OCI-LY1 (cell line): Measurements from ENCODE around the gene TRIM22.
A peak's percentile ranks its signal among the peaks of the same experiment; 100 is the strongest.

Experiments used
- H2AFZ ChIP-seq: fragments of 200-600 bp; sonication (generic), shearing (Covaris generic); 2 replicates; pipeline ENCODE4 v1.6.0; 2014; ENCODE audit warnings: antibody characterized with exemption, mild to moderate bottlenecking, low read length
- H3F3A ChIP-seq: fragments of 200-600 bp; sonication (generic), shearing (Covaris generic); 2 replicates; pipeline ENCODE4 v1.6.0; 2014; ENCODE audit warnings: mild to moderate bottlenecking, antibody characterized with exemption, low read length, moderate library complexity; ENCODE audit not compliant: insufficient read depth
- H3K27ac ChIP-seq: fragments of 200-600 bp; sonication (generic); 2 replicates; pipeline ENCODE4 v1.5.1; 2014; ENCODE audit warnings: low read length, mixed run types, mild to moderate bottlenecking, low read depth; ENCODE audit not compliant: poor library complexity, severe bottlenecking
- H3K27me3 ChIP-seq: fragments of 200-600 bp; sonication (generic); 2 replicates; pipeline ENCODE4 v1.6.0; 2014; ENCODE audit warnings: antibody characterized with exemption, mild to moderate bottlenecking, low read length, moderate library complexity; ENCODE audit not compliant: insufficient read depth
- H3K36me3 ChIP-seq: fragments of 200-600 bp; sonication (generic); 2 replicates; pipeline ENCODE4 v1.6.1; 2014; ENCODE audit warnings: mild to moderate bottlenecking, antibody characterized with exemption, low read length, moderate library complexity, mixed read lengths; ENCODE audit not compliant: insufficient read depth
- H3K4me1 ChIP-seq: fragments of 200-600 bp; sonication (generic); 2 replicates; pipeline ENCODE4 v1.5.1; 2014; ENCODE audit warnings: mild to moderate bottlenecking, low read length, moderate library complexity; ENCODE audit not compliant: insufficient read depth, severe bottlenecking
- H3K4me2 ChIP-seq: fragments of 200-600 bp; sonication (generic), shearing (Covaris generic); 2 replicates; pipeline ENCODE4 v1.6.1; 2014; ENCODE audit warnings: low read length
- H3K4me3 ChIP-seq: fragments of 200-600 bp; sonication (generic); 2 replicates; pipeline ENCODE4 v1.5.1; 2014; ENCODE audit warnings: low read length, low read depth, mild to moderate bottlenecking, mixed read lengths; ENCODE audit not compliant: poor library complexity, severe bottlenecking
- H3K79me2 ChIP-seq: fragments of 200-600 bp; shearing (Covaris generic); 2 replicates; pipeline ENCODE4 v1.6.1; 2016; ENCODE audit warnings: mixed run types, low read length, mixed read lengths; ENCODE audit not compliant: insufficient read depth
- H3K9ac ChIP-seq: fragments of 200-600 bp; sonication (generic), shearing (Covaris generic); 2 replicates; pipeline ENCODE4 v1.6.1; 2014; ENCODE audit warnings: mild to moderate bottlenecking, low read length, mixed read lengths
- H3K9me2 ChIP-seq: fragments of 200-600 bp; sonication (generic), shearing (Covaris generic); 2 replicates; pipeline ENCODE4 v1.6.1; 2014; ENCODE audit warnings: low read depth, mild to moderate bottlenecking, low read length, mixed read lengths
- H3K9me3 ChIP-seq: fragments of 200-600 bp; shearing (Covaris generic); 2 replicates; pipeline ENCODE4 v1.6.1; 2014; ENCODE audit warnings: low read length, mixed read lengths
- H4K20me1 ChIP-seq: fragments of 200-600 bp; sonication (generic), shearing (Covaris generic); 2 replicates; pipeline ENCODE4 v1.6.0; 2016; ENCODE audit warnings: mild to moderate bottlenecking, low read length; ENCODE audit not compliant: insufficient read depth
- EZH2 ChIP-seq: fragments of 200-600 bp; sonication (generic), shearing (Covaris generic); IDR thresholded peaks from 2 replicates; pipeline ENCODE4 v1.8.0; 2017; ENCODE audit warnings: borderline replicate concordance, mixed run types, mild to moderate bottlenecking, antibody characterized with exemption, low read length, moderate library complexity, mixed read lengths
- TF ChIP-seq, protein P1 (sequence below): fragments of 200-600 bp; sonication (generic), shearing (Covaris generic); IDR thresholded peaks from 2 replicates; pipeline ENCODE4 v1.5.1; 2017; ENCODE audit warnings: mild to moderate bottlenecking, antibody characterized with exemption, low read length, moderate library complexity, mixed read lengths

Gene TRIM22, protein sequence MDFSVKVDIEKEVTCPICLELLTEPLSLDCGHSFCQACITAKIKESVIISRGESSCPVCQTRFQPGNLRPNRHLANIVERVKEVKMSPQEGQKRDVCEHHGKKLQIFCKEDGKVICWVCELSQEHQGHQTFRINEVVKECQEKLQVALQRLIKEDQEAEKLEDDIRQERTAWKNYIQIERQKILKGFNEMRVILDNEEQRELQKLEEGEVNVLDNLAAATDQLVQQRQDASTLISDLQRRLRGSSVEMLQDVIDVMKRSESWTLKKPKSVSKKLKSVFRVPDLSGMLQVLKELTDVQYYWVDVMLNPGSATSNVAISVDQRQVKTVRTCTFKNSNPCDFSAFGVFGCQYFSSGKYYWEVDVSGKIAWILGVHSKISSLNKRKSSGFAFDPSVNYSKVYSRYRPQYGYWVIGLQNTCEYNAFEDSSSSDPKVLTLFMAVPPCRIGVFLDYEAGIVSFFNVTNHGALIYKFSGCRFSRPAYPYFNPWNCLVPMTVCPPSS

DNA sequence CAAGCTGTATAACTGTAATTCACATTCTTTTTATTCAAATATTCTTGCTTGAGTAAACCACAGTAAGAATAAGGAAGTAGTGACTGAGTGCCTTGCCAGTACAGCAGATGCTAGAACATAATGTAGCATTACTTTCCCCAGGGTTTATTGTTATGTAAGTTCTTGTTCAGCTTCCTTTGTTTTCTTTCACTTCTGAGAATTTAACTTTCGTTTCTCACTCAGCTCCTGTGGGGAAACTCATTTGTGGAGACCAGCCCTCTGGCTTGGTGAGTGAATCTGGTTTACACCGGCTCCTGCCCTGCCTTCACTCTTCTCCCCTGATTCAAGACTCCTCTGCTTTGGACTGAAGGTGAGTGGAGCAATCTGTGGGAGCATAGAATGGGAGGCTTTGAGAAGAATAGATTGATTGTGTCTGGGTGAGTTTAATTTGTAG is at the start of gene TRIM22:
TSS of gene TRIM22 (plus strand) at position 240 of the 433 bp plus-strand sequence. CDS start 6,443 bp downstream, outside the sequence.
- peak within 1 kb of the TSS; percentile 80; the same call in 1 of the 2 replicates for H2AFZ ChIP-seq
- no peaks in the 10 kb centered on the region for H3K27me3 ChIP-seq
- H3K36me3 ChIP-seq, result no peaks in the 10 kb centered on the region
- TF ChIP-seq, protein P1, sequence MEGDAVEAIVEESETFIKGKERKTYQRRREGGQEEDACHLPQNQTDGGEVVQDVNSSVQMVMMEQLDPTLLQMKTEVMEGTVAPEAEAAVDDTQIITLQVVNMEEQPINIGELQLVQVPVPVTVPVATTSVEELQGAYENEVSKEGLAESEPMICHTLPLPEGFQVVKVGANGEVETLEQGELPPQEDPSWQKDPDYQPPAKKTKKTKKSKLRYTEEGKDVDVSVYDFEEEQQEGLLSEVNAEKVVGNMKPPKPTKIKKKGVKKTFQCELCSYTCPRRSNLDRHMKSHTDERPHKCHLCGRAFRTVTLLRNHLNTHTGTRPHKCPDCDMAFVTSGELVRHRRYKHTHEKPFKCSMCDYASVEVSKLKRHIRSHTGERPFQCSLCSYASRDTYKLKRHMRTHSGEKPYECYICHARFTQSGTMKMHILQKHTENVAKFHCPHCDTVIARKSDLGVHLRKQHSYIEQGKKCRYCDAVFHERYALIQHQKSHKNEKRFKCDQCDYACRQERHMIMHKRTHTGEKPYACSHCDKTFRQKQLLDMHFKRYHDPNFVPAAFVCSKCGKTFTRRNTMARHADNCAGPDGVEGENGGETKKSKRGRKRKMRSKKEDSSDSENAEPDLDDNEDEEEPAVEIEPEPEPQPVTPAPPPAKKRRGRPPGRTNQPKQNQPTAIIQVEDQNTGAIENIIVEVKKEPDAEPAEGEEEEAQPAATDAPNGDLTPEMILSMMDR, result no peak
- no peak for TF ChIP-seq EZH2
- no peaks in the 10 kb centered on the region for H3K9me3 ChIP-seq
- H3K4me2 ChIP-seq, result peak within 1 kb of the TSS; percentile 82
- no peaks in the 10 kb centered on the region for H3F3A ChIP-seq
- H3K4me1 ChIP-seq, result peaks cover 42% of the 10 kb centered on the region
- H3K9me2 ChIP-seq, result no peaks in the 10 kb centered on the region
- H3K79me2 ChIP-seq, result no peaks in the 10 kb centered on the region; the same call in 1 of the 2 replicates
- peak within 1 kb of the TSS; percentile 93 for H3K27ac ChIP-seq
- peak within 1 kb of the TSS; percentile 89 for H3K9ac ChIP-seq
- H4K20me1 ChIP-seq, result no peaks in the 10 kb centered on the region
- H3K4me3 ChIP-seq, result peak within 1 kb of the TSS; percentile 80

DNA sequence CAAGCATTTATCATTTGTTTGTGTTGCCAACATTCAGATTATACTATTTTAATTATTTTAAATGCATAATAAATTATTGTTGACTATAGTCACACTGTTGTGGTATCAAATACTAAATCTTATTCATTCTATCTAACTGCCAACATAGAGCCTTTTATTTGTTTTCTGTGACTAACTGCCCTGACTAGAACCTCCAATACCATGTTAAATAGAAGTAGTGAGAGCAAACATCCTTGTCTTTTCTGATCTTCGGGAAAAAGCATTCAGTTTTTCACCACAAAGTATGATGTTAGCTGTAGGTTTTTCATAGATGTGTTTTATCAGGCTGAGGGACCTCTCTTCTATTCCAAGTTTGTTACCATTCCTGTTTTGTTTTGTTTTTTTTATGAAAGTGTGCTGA is 49.6 kb upstream of the TRIM22 start:
- Histone ChIP-seq H3F3A (no peaks in the 10 kb centered on the region), H3K27me3 (no peaks in the 10 kb centered on the region), H3K9ac (no peak overlapping the region), H3K4me2 (no peak overlapping the region), H3K36me3 (peaks cover 32% of the 10 kb centered on the region), H2AFZ (no peak overlapping the region), H3K4me1 (no peaks in the 10 kb centered on the region), H4K20me1 (no peaks in the 10 kb centered on the region), H3K9me3 (no peaks in the 10 kb centered on the region), H3K4me3 (no peak overlapping the region), H3K79me2 (no peaks in the 10 kb centered on the region), H3K27ac (no peak overlapping the region), H3K9me2 (no peaks in the 10 kb centered on the region)
- TF ChIP-seq, protein P1, result no peak
- no peak for TF ChIP-seq EZH2

DNA sequence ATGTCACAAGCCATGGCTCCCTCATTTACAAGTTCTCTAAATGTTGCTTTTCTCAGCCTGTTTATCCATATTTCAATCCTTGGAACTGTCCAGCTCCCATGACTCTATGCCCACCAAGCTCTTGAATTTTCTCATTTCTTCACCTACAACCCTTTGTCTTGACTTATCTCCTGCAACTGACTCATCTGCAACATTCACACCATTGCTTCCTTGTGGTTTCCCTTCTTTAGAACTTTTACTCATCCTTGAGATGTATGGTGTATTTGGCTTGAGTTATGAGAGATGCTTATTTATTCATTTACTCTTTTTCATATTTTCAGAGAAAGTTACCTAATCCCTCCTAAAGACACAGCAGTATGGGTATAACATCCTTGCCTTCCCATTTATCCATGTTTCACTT is 46.0 kb upstream of the TRIM22 start:
- no peak overlapping the region for H2AFZ ChIP-seq
- no peaks in the 10 kb centered on the region for H3K9me3 ChIP-seq
- no peaks in the 10 kb centered on the region for H3K9me2 ChIP-seq
- no peaks in the 10 kb centered on the region for H4K20me1 ChIP-seq
- no peaks in the 10 kb centered on the region for H3K27me3 ChIP-seq
- no peaks in the 10 kb centered on the region for H3K4me1 ChIP-seq
- H3K79me2 ChIP-seq, result no peaks in the 10 kb centered on the region
- no peak overlapping the region for H3K4me3 ChIP-seq
- H3F3A ChIP-seq, result no peaks in the 10 kb centered on the region
- H3K27ac ChIP-seq, result no peak overlapping the region
- H3K9ac ChIP-seq, result no peak overlapping the region
- TF ChIP-seq, protein P1, result no peak
- TF ChIP-seq EZH2, result no peak
- peaks cover 16% of the 10 kb centered on the region for H3K36me3 ChIP-seq
- no peak overlapping the region for H3K4me2 ChIP-seq
